ENCODE measurements around the gene RC3H2. TPM values are rescaled to one million over a fixed set of nuclear protein-coding genes. Genes with fewer than 3 reads are reported as not detected.
"Not testable (repeated sequence)": the region's sequence is repeated elsewhere in the genome, so short reads cannot be mapped to it uniquely, and the experiment has no call there.

RC3H2 gene
- total RNA-seq, 3 donors from 2014 or later = 32.0 to 56.3 (median 33.0) TPM

DNA sequence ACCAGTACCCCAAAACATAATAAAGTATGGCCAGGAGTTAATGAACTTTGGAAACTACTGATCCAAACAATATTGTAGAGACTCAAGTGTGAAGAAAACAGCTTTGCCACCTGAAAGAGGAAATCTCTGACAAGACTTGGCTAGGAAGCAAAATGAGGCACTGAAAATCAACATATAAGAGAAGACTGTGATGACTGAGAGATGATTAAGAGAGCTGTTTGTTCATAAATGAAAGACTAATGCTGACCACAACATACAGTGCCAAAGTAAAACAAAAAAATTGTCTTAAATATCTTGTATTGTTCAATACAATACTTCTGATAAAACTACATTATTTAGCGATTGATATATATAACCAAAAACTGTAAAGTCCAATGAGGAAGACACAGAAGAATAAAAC is 7.2 kb downstream of the RC3H2 start:
- Histone ChIP-seq H3K4me1 (ENCODE audit: low read depth) (peaks cover 4% of the 10 kb centered on the region), H3K36me3 (ENCODE audit: low read depth) (no peaks in the 10 kb centered on the region), H3K9me3 (no peaks in the 10 kb centered on the region), H3K4me3 (no peak overlapping the region)
- intact Hi-C loops (cut with DNase I, micrococcal nuclease) = no loop called here
- no peak for ATAC-seq
- DNase-seq = no peak
- TF ChIP-seq, protein P1, sequence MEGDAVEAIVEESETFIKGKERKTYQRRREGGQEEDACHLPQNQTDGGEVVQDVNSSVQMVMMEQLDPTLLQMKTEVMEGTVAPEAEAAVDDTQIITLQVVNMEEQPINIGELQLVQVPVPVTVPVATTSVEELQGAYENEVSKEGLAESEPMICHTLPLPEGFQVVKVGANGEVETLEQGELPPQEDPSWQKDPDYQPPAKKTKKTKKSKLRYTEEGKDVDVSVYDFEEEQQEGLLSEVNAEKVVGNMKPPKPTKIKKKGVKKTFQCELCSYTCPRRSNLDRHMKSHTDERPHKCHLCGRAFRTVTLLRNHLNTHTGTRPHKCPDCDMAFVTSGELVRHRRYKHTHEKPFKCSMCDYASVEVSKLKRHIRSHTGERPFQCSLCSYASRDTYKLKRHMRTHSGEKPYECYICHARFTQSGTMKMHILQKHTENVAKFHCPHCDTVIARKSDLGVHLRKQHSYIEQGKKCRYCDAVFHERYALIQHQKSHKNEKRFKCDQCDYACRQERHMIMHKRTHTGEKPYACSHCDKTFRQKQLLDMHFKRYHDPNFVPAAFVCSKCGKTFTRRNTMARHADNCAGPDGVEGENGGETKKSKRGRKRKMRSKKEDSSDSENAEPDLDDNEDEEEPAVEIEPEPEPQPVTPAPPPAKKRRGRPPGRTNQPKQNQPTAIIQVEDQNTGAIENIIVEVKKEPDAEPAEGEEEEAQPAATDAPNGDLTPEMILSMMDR (IDR thresholded peaks at IDR 0.05) = no peak

DNA sequence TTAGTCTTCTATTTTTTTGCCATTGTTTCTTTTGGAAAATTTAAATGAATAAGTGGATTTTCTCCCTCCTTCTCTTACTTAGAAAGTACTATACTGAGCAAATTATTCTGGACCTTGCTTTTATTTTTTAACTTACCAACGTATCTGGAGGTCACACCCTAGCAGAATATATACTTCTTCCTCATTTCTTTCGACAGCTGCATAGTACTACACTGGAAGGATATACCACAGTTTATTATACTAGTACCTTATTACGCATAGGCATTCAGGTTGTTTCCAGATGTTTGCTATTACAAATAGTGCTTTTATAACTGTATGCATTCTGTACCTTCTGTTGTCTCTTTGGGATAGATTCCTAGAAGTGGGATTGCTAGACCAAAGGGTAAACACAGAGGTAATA is 16.7 kb downstream of the RC3H2 start:
- TF ChIP-seq, protein P1 (IDR thresholded peaks at IDR 0.05) = no peak
- Histone ChIP-seq H3K9me3 (no peaks in the 10 kb centered on the region), H3K4me1 (ENCODE audit: low read depth) (no peaks in the 10 kb centered on the region), H3K4me3 (no peak overlapping the region), H3K36me3 (ENCODE audit: low read depth) (peaks cover 6% of the 10 kb centered on the region)
- DNase-seq = no peak
- ATAC-seq = peak; percentile 59
- intact Hi-C loops (cut with DNase I, micrococcal nuclease) = no loop called here

DNA sequence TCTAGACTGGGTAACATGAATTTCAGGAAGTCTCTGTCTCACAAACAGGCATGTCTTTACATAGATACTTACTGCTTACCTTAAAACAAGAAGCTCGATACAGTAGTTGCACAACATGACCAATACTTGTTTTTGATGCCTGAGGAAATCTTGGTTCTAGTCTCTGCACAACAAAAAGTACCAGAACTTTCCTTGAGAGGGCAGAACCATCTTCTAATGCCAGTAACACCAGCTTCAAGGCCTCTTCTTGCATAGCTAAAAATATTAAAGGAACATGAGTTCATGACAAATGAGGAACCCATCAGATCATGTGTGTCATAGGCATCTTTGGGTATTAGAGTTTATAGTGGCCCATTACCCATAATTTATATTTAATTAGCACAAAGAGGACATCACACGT is 22.0 kb downstream of the RC3H2 start:
- H3K4me3 ChIP-seq = no peak overlapping the region
- H3K4me1 ChIP-seq (ENCODE audit: low read depth) = no peaks in the 10 kb centered on the region
- intact Hi-C loops (cut with DNase I, micrococcal nuclease) = no loop called here
- TF ChIP-seq, protein P1 (IDR thresholded peaks at IDR 0.05) = no peak
- ATAC-seq (no peak), DNase-seq (no peak)
- H3K36me3 ChIP-seq (ENCODE audit: low read depth) = peaks cover 9% of the 10 kb centered on the region
- no peaks in the 10 kb centered on the region for H3K9me3 ChIP-seq

DNA sequence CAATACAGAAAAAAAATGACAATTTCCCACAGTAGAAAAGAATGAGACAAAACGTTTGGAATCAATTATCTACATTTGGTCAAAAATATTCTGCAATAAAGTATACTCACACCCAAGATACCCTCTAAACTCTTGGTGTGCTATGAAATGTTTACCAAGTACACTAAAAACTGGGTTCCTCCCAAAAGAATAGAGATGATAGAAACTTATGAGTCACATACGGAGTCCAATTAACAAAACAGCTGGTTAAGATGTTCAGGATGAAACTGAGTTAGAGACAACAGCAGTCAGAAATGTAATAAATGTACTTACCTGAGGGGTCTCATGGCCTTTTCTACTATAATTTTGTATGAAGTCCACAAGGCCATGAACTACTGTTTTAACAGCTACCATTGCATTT is 25.7 kb downstream of the RC3H2 start:
- Histone ChIP-seq H3K36me3 (ENCODE audit: low read depth) (peaks cover 9% of the 10 kb centered on the region), H3K9me3 (no peaks in the 10 kb centered on the region), H3K4me1 (ENCODE audit: low read depth) (no peaks in the 10 kb centered on the region), H3K4me3 (no peak overlapping the region)
- no peak for ATAC-seq
- TF ChIP-seq, protein P1 (IDR thresholded peaks at IDR 0.05) = no peak
- intact Hi-C loops (cut with DNase I, micrococcal nuclease) = no loop called here
- no peak for DNase-seq

DNA sequence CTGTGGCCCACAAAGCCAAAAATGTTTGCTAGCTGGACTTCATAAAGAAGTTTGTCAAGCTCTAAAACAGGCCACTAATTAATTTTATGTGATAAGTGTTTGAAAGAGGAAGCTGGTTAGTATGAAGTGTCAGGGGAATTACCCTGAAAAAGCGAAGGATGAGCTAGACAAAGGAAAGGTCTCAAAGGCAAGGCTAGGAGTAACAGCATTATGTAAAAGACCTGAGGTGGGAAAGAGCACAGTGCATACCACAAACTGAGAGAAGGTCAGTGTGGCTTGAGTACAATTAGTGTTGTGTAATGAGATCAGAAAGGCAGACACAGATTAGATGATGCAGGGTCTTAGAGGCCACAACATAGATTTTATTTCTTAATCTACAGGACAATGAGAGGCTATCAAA is 29.6 kb downstream of the RC3H2 start:
- no peaks in the 10 kb centered on the region for H3K9me3 ChIP-seq
- H3K4me1 ChIP-seq (ENCODE audit: low read depth) = no peaks in the 10 kb centered on the region
- no peak for ATAC-seq
- intact Hi-C loops (cut with DNase I, micrococcal nuclease) = no loop called here
- no peak overlapping the region for H3K4me3 ChIP-seq
- H3K36me3 ChIP-seq (ENCODE audit: low read depth) = peaks cover 12% of the 10 kb centered on the region
- TF ChIP-seq, protein P1 (IDR thresholded peaks at IDR 0.05) = no peak
- DNase-seq = no peak

DNA sequence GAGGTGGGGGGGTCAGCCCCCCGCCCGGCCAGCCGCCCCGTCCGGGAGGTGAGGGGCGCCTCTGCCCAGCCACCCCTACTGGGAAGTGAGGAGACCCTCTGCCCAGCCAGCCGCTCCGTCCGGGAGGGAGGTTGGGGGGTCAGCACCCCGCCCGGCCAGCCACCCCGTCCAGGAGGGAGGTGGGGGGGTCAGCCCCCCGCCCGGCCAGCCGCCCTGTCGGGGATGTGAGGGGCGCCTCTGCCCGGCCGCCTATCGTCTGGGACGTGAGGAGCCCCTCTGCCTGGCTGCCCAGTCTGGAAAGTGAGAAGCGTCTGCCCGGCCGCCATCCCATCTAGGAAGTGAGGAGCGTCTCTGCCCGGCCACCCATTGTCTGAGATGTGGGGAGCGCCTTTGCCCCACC is 37.9 kb downstream of the RC3H2 start:
- H3K4me1 ChIP-seq (ENCODE audit: low read depth); H3K9me3 ChIP-seq; intact Hi-C loops (cut with DNase I, micrococcal nuclease); H3K36me3 ChIP-seq (ENCODE audit: low read depth); H3K4me3 ChIP-seq; ATAC-seq: not testable (repeated sequence)
- peak in 1 of 3 donors; percentile 13 for DNase-seq
